Mesenchymal stem cell (in vitro differentiated cells and primary cell): ENCODE results near the gene GPRIN2.

Experiments
- DNase-seq: peaks from one replicate; pipeline ENCODE4 v3.0.0-alpha.2; 2013
- H2AFZ ChIP-seq: one replicate; pipeline ENCODE4 v1.6.1; 2013; ENCODE audit warnings: low read depth, mild to moderate bottlenecking, control low read depth, inconsistent platforms, low read length, moderate library complexity
- H2AK5ac ChIP-seq: 2 replicates; pipeline ENCODE4 v1.6.1; 2013; ENCODE audit warnings: low read length, moderate library complexity, mild to moderate bottlenecking, inconsistent platforms; ENCODE audit not compliant: severe bottlenecking
- H2BK120ac ChIP-seq: one replicate; pipeline ENCODE4 v1.6.1; 2013; ENCODE audit warnings: low read depth, mild to moderate bottlenecking, inconsistent platforms, low read length, moderate library complexity
- H2BK12ac ChIP-seq, 2 experiments: one replicate each; pipeline ENCODE4 v1.6.1; 2013; ENCODE audit warnings: inconsistent platforms in 2 of 2, low read length in 2 of 2, mild to moderate bottlenecking in 2 of 2, moderate library complexity in 2 of 2, control low read depth in 1 of 2
- H2BK15ac ChIP-seq: one replicate; pipeline ENCODE4 v1.6.1; 2013; ENCODE audit warnings: mild to moderate bottlenecking, low read depth, inconsistent platforms; ENCODE audit not compliant: poor library complexity, severe bottlenecking
- H2BK5ac ChIP-seq: 2 replicates; pipeline ENCODE4 v1.6.1; 2013; ENCODE audit warnings: low read depth, mild to moderate bottlenecking, low read length, control low read depth, inconsistent platforms; ENCODE audit not compliant: poor library complexity, severe bottlenecking
- H3K14ac ChIP-seq, 2 experiments: one replicate each; pipeline ENCODE4 v1.6.1; 2013; ENCODE audit warnings: inconsistent platforms in 2 of 2, low read length in 2 of 2, control low read depth in 1 of 2, mild to moderate bottlenecking in 1 of 2, moderate library complexity in 1 of 2
- H3K18ac ChIP-seq, 2 experiments: one replicate each; pipeline ENCODE4 v1.6.1; 2013; ENCODE audit warnings: inconsistent platforms in 2 of 2, low read length in 2 of 2, control low read depth in 1 of 2, low read depth in 1 of 2, mild to moderate bottlenecking in 1 of 2
- H3K23ac ChIP-seq, 2 experiments: one replicate each; pipeline ENCODE4 v1.6.1; 2013; ENCODE audit warnings: inconsistent platforms in 2 of 2, low read length in 2 of 2, mild to moderate bottlenecking in 2 of 2, moderate library complexity in 2 of 2, control low read depth in 1 of 2
- H3K27ac ChIP-seq: 2 replicates; pipeline ENCODE4 v1.5.1; 2013; ENCODE audit warnings: mild to moderate bottlenecking, moderate library complexity, low read length, control low read depth, inconsistent platforms; ENCODE audit not compliant: poor library complexity, severe bottlenecking
- H3K27me3 ChIP-seq, 2 experiments: 2 replicates each; pipeline versions ENCODE4 v1.6.1 to v1.7.0; 2013; ENCODE audit warnings: low read length in 2 of 2, mild to moderate bottlenecking in 2 of 2, moderate library complexity in 2 of 2, control low read depth in 1 of 2, inconsistent platforms in 1 of 2; ENCODE audit not compliant: control insufficient read depth in 1 of 2, insufficient read depth in 1 of 2
- H3K36me3 ChIP-seq, 2 experiments: 2 replicates each; pipeline versions ENCODE4 v1.6.1 to v1.7.0; 2013; ENCODE audit warnings: low read length in 2 of 2, control low read depth in 1 of 2, inconsistent platforms in 1 of 2, low read depth in 1 of 2, mild to moderate bottlenecking in 1 of 2; ENCODE audit not compliant: insufficient read depth in 2 of 2, control insufficient read depth in 1 of 2
- H3K4ac ChIP-seq, 2 experiments: one replicate each; pipeline ENCODE4 v1.6.1; 2013; ENCODE audit warnings: inconsistent platforms in 2 of 2, low read length in 2 of 2, mild to moderate bottlenecking in 2 of 2, moderate library complexity in 2 of 2, control low read depth in 1 of 2, low read depth in 1 of 2
- H3K4me1 ChIP-seq: 2 replicates; pipeline ENCODE4 v1.6.1; 2013; ENCODE audit warnings: low read depth, low read length, control low read depth; ENCODE audit not compliant: control insufficient read depth, insufficient read depth
- H3K4me2 ChIP-seq: 2 replicates; pipeline ENCODE4 v1.6.1; 2013; ENCODE audit warnings: low read length, mild to moderate bottlenecking, inconsistent platforms; ENCODE audit not compliant: poor library complexity, severe bottlenecking
- H3K4me3 ChIP-seq, 2 experiments: 2 replicates each; pipeline versions ENCODE4 v1.5.1 to v1.7.0; 2013; ENCODE audit warnings: low read length in 2 of 2, mild to moderate bottlenecking in 2 of 2, control low read depth in 1 of 2, low read depth in 1 of 2; ENCODE audit not compliant: insufficient read depth in 1 of 2
- H3K79me1 ChIP-seq: replicated peaks from 2 replicates; pipeline ENCODE4 v1.6.1; 2013; ENCODE audit warnings: mild to moderate bottlenecking, control low read depth, low read length, inconsistent platforms; ENCODE audit not compliant: poor library complexity, severe bottlenecking
- H3K9ac ChIP-seq: 2 replicates; pipeline ENCODE4 v1.7.0; 2013; ENCODE audit warnings: mild to moderate bottlenecking, low read length, moderate library complexity
- H3K9me3 ChIP-seq: 2 replicates; pipeline ENCODE4 v1.7.0; 2013; ENCODE audit warnings: mild to moderate bottlenecking, low read length; ENCODE audit not compliant: control insufficient read depth
- H4K8ac ChIP-seq: one replicate; pipeline ENCODE4 v1.6.1; 2013; ENCODE audit warnings: inconsistent platforms, mild to moderate bottlenecking, low read length, moderate library complexity
- H4K91ac ChIP-seq: one replicate; pipeline ENCODE4 v1.6.1; 2013; ENCODE audit warnings: mild to moderate bottlenecking, low read length, inconsistent platforms
- WGBS: methylation state at CpG from one replicate; pipeline ENCODE4 v1.1.7; 2013; ENCODE audit warnings: mixed read lengths; 5-methylcytosine and 5-hydroxymethylcytosine counted together

The GPRIN2 gene

GRCh38 chr10:46528171-46528671, 28.2 kb downstream of the GPRIN2 start:
- no peak overlapping the region for H4K8ac ChIP-seq
- no peak overlapping the region for H2AK5ac ChIP-seq
- DNase-seq = no peak
- H3K27me3 ChIP-seq = peaks cover 0 to 29% of the 10 kb centered on the region in 2 experiments
- H2BK12ac ChIP-seq = no peak overlapping the region
- H3K23ac ChIP-seq = no peak overlapping the region
- no peak overlapping the region for H3K4me3 ChIP-seq
- H3K4ac ChIP-seq = no peak overlapping the region
- no peak overlapping the region for H2AFZ ChIP-seq
- no peak overlapping the region for H2BK15ac ChIP-seq
- H3K4me1 ChIP-seq = peaks cover 29% of the 10 kb centered on the region
- no peak overlapping the region for H3K4me2 ChIP-seq
- H3K27ac ChIP-seq = no peak overlapping the region
- peaks cover 0 to 2% of the 10 kb centered on the region in 2 experiments for H3K36me3 ChIP-seq
- no peaks in the 10 kb centered on the region for H3K79me1 ChIP-seq
- no peak overlapping the region for H3K18ac ChIP-seq
- H2BK120ac ChIP-seq = no peak overlapping the region
- H2BK5ac ChIP-seq = no peak overlapping the region
- H3K9me3 ChIP-seq = no peaks in the 10 kb centered on the region
- no peak overlapping the region for H3K9ac ChIP-seq
- H3K14ac ChIP-seq = no peak overlapping the region
- WGBS = 87% methylated on average over 9 of the region's 9 CpGs
- no peak overlapping the region for H4K91ac ChIP-seq

GRCh38 chr10:46527241-46527811, 29.1 kb downstream of the GPRIN2 start:
- Histone ChIP-seq H2BK120ac (no peak overlapping the region), H4K8ac (no peak overlapping the region), H3K27me3 (peaks cover 0 to 38% of the 10 kb centered on the region in 2 experiments), H2BK15ac (no peak overlapping the region), H3K79me1 (no peaks in the 10 kb centered on the region), H3K36me3 (peaks cover 0 to 2% of the 10 kb centered on the region in 2 experiments), H2BK12ac (no peak overlapping the region), H4K91ac (no peak overlapping the region), H3K9ac (no peak overlapping the region), H2AK5ac (no peak overlapping the region), H2AFZ (no peak overlapping the region), H3K23ac (no peak overlapping the region), H3K4me1 (peaks cover 30% of the 10 kb centered on the region), H3K27ac (no peak overlapping the region), H3K18ac (no peak overlapping the region), H3K9me3 (no peaks in the 10 kb centered on the region), H3K14ac (no peak overlapping the region), H2BK5ac (no peak overlapping the region), H3K4me2 (no peak overlapping the region), H3K4me3 (no peak overlapping the region), H3K4ac (no peak overlapping the region)
- DNase-seq = no peak
- 90% methylated on average over 12 of the region's 12 CpGs for WGBS

- no peak overlapping the region for H3K4me3 ChIP-seq
- peaks cover 0 to 2% of the 10 kb centered on the region in 2 experiments for H3K36me3 ChIP-seq
- no peak overlapping the region for H2BK120ac ChIP-seq
- H3K9ac ChIP-seq = no peak overlapping the region
- H2AFZ ChIP-seq = no peak overlapping the region
- no peak overlapping the region for H3K4ac ChIP-seq
- WGBS = 84% methylated on average over 6 of the region's 7 CpGs
- peak overlapping the region; percentile 47 for H4K91ac ChIP-seq
- no peak overlapping the region for H3K18ac ChIP-seq
- H2AK5ac ChIP-seq = no peak overlapping the region
- H3K4me2 ChIP-seq = no peak overlapping the region
- H3K27me3 ChIP-seq = peaks cover 0 to 43% of the 10 kb centered on the region in 2 experiments
- H3K9me3 ChIP-seq = no peaks in the 10 kb centered on the region
- H3K79me1 ChIP-seq = no peaks in the 10 kb centered on the region
- H2BK12ac ChIP-seq = no peak overlapping the region
- H3K23ac ChIP-seq = no peak overlapping the region
- H3K14ac ChIP-seq = no peak overlapping the region
- H3K4me1 ChIP-seq = peaks cover 30% of the 10 kb centered on the region
- no peak overlapping the region for H2BK15ac ChIP-seq
- no peak for DNase-seq
- H3K27ac ChIP-seq = no peak overlapping the region
- no peak overlapping the region for H2BK5ac ChIP-seq
- H4K8ac ChIP-seq = peak overlapping the region; percentile 39
These were observed 29.8 kb downstream of the GPRIN2 start for GRCh38 chr10:46526682-46527038.

GRCh38 chr10:46525824-46526681, 30.4 kb downstream of the GPRIN2 start:
- Histone ChIP-seq H3K4me3 (no peak overlapping the region), H2AK5ac (peak overlapping the region; percentile 4), H3K4me1 (peaks cover 30% of the 10 kb centered on the region), H3K4me2 (no peak overlapping the region), H2BK120ac (no peak overlapping the region), H3K14ac (peak overlapping the region in 1 of 2 experiments; percentile 5), H4K8ac (peak overlapping the region; percentile 39), H2AFZ (no peak overlapping the region), H4K91ac (peak overlapping the region; percentile 47), H3K79me1 (no peaks in the 10 kb centered on the region), H3K9ac (no peak overlapping the region), H3K36me3 (peaks cover 0 to 2% of the 10 kb centered on the region in 2 experiments), H3K27me3 (peaks cover 0 to 46% of the 10 kb centered on the region in 2 experiments), H2BK15ac (no peak overlapping the region), H3K23ac (no peak overlapping the region), H3K27ac (no peak overlapping the region), H2BK5ac (no peak overlapping the region), H3K18ac (peak overlapping the region; percentile 0 to 69), H2BK12ac (peak overlapping the region in 1 of 2 experiments; percentile 31), H3K4ac (no peak overlapping the region), H3K9me3 (no peaks in the 10 kb centered on the region)
- 90% methylated on average over 4 of the region's 4 CpGs for WGBS
- no peak for DNase-seq
